HG03457 (cell line): ENCODE results near the gene CCDC88C.

Experiments used
- ATAC-seq: cut with Tn5 transposase; IDR thresholded peaks from one replicate; pipeline ENCODE4 v1.9.1; 2021; ENCODE audit warnings: moderate number of reproducible peaks; ENCODE audit not compliant: unreplicated experiment

The CCDC88C gene

DNA sequence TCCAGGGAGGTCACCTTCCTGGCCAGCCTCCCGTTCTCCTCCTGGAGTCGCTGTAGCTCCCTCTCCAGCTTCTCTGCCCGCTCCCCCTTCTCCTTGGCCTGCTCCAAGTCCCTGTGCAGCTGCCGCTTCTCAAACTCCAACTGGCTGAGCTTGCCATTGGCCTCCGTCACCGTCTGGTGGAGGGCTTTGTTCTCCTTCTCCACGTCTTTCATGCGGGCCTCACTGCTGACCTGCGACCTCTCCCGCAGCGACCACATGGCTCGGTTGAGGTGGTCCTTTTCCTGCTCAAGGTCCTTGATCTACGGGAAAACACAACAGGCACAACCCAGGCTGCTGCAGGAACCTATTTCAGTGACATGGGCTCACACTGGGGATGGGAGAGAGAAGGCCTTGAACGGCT lies 103.8 kb downstream of the CCDC88C start:
- ATAC-seq, result no peak

DNA sequence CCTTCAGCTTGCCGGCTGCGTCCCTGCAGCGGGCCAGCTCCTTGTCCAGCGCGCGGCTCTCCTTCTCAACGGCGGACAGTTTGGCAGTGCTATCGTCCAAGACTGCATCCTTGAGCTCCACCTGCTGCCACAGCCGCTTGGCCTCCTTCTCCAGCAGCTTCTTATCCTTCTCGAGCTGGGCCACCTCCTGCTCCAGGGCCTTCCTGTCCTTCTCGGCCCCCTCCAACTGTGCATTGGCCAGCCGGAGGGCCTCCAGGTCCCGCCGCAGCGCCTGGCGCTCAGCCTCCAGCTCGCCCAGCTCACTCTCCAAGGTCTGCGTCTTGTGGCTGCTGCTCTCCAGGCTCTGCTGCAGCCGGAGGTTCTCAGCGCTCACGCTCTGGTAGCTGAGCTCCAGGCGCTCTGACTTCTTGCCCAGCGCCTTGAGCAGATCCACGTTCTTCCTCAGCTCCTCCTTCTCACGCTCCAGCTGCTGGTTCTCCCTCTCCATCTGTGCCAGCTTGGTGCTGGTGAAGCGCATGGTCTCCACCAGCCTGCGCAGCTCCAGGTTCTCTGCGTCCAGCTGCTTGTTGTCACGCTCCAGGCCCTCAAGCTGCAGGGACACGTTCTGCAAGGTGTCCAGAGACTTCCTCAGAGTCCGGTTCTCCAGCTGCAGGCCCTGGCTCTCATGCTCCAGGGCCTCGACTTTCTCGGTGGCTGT lies 104.3 kb downstream of the CCDC88C start:
- no peak for ATAC-seq

GRCh38 chr14:91311284-91311662 lies 106.3 kb downstream of the CCDC88C start:
- ATAC-seq, result no peak

GRCh38 chr14:91310606-91311283 lies 106.9 kb downstream of the CCDC88C start:
- no peak for ATAC-seq

DNA sequence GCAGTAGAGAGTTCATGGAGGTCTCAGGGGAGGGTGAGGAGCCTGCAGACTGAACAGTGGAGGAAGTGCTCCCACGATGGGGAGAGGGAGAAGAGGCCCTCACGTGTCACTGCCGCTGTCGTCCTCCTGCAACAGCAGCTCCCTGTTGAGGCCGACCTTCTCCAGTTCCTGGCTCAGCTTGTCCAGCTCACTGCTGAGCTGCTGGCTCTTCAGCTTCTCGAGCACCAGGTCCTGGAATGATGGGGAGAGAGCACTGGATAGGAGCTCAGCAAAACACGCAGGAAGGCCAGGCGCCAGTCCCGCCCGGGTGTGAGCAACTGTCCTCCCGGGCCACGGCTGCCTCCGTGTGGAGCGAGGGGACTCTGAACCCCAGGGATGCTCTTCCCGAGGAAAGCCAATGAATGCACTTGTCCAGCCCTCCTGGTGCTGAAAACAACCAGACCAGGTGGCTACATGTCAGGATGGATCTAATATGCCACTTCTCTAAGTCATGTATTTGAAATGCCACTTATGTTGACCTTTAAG lies 107.8 kb downstream of the CCDC88C start:
- ATAC-seq, result no peak

DNA sequence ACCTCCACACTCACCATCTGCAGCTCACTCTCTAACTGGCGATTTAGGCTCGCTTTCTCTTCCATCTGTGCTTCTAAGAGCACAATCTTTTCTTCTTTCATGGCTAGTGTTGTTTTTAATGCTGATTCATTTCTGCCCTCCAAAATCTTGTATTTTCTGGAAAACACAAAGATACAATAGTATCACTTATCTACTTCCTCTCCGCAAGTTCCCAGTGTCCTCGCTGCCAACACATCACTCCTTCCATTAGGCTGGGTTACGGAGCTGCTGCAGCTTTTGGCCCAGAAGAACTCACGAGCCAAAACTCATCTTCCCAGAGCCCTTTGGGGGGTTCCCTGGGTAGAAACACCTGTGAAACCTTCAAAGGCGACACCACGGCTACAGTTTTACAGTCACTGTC lies 109.3 kb downstream of the CCDC88C start:
- ATAC-seq, result no peak

GRCh38 chr14:91307652-91308051 lies 110.0 kb downstream of the CCDC88C start:
- no peak for ATAC-seq

DNA sequence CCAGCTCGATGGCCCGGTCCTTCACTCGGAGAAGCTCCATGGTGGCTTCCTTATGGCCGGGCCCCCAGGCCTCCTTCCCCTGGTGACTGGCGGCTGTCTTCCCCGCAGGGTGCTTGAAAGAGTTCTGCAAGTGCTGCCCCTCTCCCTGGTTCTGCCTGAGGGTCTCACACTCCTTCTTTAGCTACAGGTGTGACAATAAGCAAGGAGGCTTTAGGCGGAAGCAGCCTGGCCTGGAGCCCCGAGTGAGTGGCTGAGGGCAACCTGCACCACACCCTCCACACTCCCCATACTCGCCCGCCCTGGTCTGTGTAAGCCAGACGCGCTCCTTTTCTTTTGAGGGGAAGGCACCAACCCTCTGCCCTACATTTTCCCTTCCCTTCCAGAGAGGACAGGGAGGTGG lies 110.6 kb downstream of the CCDC88C start:
- no peak for ATAC-seq

DNA sequence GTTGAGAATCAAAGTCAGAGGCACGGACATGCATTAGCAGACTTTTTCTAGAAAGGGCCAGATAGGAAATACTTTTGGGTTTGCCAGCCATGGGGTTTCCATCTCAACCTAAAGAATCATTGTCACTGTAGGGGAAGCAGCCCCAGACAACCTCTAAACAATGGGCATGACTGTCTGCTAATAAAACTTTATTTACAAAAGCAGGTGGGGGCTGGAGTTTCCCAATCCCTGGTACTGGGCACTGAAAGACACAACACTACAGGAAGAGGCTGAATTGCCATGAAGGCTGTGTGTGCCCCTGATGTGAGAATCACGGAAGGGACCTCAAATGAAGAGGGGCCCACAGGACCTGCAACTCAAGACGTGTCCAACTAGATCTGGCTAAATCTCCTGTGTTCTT lies 111.1 kb downstream of the CCDC88C start:
- ATAC-seq, result no peak

DNA sequence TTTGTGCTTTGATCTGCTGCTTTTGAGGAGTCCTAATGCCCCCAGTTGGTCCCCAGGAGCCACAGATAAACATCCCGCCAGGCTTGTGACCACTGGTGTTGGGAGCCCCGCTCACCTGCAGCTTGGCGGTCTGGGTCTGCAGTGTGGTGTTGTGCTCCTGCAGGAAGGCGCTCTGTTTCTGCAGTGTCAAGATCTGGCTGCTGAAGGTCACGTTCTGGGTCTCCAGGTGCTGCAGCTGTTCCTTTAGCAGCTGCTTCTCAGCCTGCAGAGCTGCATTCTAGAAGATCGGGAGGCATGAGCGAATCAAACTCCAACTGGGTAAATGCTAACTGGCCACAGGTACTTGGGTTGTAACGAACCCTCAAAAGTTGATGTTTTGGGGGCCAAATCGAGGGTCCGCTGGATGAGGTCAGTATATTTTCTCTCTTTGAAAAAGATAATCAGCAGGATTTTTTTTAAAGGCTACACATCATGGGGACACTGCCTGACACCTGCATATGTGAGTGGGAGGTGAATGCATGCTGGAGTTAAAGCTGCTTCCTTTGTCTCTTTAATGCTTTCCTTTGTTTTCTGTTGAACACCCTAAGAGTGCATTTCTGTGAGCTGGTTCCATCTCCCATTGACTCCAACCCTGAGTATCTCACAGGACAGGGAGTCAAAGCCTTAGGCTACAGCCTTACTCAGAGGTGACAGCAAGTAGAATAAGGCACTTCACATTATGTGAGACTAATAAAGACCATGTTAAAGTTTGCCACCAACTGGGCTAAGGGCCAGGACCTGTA lies 111.8 kb downstream of the CCDC88C start:
- no peak for ATAC-seq

DNA sequence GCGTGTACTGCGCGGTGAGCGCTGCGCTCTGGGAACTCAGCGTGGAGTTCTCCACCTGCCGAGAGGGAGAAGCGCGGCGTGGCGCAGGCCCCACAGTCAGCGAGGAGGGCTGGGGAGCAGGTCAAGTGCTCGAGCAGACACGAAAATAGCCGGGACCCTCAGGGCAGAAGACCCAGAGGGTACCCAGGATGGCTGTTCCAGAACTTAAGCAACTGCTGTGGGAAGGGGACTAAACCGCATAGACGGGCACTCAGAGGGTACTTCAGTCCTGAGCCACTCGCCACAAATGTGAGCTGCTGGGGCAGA lies 113.7 kb downstream of the CCDC88C start:
- no peak for ATAC-seq

DNA sequence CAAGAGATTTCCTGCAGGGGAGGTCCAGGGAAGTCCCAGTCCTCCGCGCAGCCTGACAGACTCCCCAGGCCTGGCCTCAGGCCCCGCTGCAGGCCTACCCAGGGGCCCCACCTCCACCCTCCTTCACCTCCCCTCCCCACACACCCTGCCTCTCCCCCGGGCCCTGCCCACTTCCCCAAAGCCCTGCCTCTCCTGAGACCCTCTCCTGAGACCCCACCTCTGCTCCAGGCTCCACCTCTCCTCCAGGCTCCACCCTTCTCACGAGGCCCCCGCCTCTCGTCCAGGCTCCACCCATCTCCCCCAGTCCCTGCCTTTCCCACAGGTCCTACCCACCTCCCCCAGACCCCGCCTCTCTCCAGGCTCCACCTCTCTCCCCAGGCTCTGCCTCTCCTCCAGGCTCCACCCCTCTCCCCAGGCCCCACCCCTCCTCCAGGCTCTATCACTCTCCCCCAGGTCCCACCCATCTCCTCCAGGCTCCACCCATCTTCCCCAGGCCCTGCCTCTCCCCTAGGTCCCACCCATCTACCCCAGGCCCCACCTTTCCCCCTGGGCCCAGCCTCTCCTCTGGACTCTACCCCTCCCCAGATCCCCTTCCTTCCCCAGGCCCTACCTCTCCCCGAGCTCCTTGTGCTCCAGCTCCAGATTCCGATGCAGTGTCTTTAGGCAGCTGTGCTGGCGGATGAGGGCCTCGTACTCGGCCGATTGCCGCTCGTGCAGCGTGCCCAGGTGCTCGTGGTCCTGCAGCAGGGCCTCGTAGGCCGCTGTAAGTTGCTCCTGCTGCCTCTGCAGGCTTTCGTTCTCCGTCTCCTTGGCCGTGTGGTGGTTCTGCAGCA lies 114.3 kb downstream of the CCDC88C start:
- no peak for ATAC-seq

- ATAC-seq, result no peak
Observed at GRCh38 chr14:91302391-91302790, 115.2 kb downstream of the CCDC88C start.

DNA sequence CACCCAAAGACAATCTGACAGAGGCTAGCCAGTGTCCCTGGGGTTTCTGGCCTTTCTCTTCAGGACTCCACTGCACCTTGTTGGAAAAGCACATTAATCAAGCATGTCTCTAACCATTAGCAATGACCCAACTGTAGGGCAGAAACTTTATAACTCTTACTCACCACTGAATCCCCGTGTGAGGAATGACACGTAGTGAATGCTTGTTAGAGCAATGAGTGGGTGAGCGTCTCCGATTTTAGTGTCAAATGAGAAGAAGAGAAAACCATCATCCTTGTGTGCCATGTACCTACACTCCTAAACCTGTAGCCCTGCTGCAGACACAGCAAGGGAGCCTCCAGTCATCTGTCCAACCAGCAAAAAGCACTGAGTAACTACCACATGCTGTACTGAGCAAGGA lies 116.7 kb downstream of the CCDC88C start:
- ATAC-seq, result no peak

GRCh38 chr14:91300283-91300895 lies 117.2 kb downstream of the CCDC88C start:
- ATAC-seq, result no peak

- no peak for ATAC-seq
Observed at GRCh38 chr14:91299121-91300115, 118.2 kb downstream of the CCDC88C start.

- ATAC-seq, result no peak
Observed at GRCh38 chr14:91298576-91298975, 119.0 kb downstream of the CCDC88C start.

- no peak for ATAC-seq
Observed at GRCh38 chr14:91297081-91297711, 120.4 kb downstream of the CCDC88C start.
